Right renal pelvis (tissue), 4 donors: Measurements from ENCODE around the gene HPS3. TPM values are rescaled to one million over a fixed set of nuclear protein-coding genes. Genes with fewer than 3 reads are reported as not detected.

Experiments
- DNase-seq, 4 donors: peaks; one replicate each; pipeline ENCODE4 v3.0.0-alpha.2; 2013; ENCODE audit warnings: low read depth in 4 of 4, low spot score in 3 of 4, missing footprints in 1 of 4
- polyA plus RNA-seq, 4 donors: library from polyadenylated mRNA; unstranded; fragments of 120-200 nt; gene quantifications; one replicate each; pipeline ENCODE4 v1.2.1, GENCODE V29; 2013; ENCODE audit not compliant: insufficient read length in 4 of 4

Gene HPS3
- polyA plus RNA-seq, 4 donors = 31.8 to 36.7 (median 34.8) TPM

- no peak for DNase-seq
Observed at GRCh38 chr3:149221783-149222517, 92.5 kb downstream of the HPS3 start, which contains the start of gene CP. TSS of gene CP (minus strand) at chr3:149221829. CDS start at chr3:149221792, 37 bp downstream.

Other genes with a start within 250 kb of the HPS3 start
- gene GYG1, start 138.1 kb upstream of the HPS3 start, polyA plus RNA-seq = 10 to 100 TPM; 26.5 to 33.5 (median 30.4) TPM
- 10 to 100 TPM; 38.9 to 53.2 (median 48.0) TPM for gene HLTF, start 43.1 kb upstream of the HPS3 start, polyA plus RNA-seq
- 1 to 10 TPM in 2 of 4 donors, under 1 TPM in 2; 0.64 to 1.3 (median 0.97) TPM for gene CP, start 92.2 kb downstream of the HPS3 start, polyA plus RNA-seq
- 10 to 100 TPM; 23.4 to 35.6 (median 32.7) TPM for gene TM4SF18, start 204.0 kb downstream of the HPS3 start, polyA plus RNA-seq
- gene TM4SF1, start 248.0 kb downstream of the HPS3 start, polyA plus RNA-seq = 10 to 100 TPM; 62.9 to 84.1 (median 70.8) TPM